NCI-H748 (cell line): ENCODE results near the gene HSPG2.

Experiments used
- DNase-seq: peaks from one replicate; lab custom pipeline; 2025; ENCODE audit not compliant: unreplicated experiment; lab: John Stamatoyannopoulos, UW

The HSPG2 gene

GRCh38 chr1:21901473-21901847 is 35.6 kb downstream of the HSPG2 start:
- DNase-seq: no peak

DNA sequence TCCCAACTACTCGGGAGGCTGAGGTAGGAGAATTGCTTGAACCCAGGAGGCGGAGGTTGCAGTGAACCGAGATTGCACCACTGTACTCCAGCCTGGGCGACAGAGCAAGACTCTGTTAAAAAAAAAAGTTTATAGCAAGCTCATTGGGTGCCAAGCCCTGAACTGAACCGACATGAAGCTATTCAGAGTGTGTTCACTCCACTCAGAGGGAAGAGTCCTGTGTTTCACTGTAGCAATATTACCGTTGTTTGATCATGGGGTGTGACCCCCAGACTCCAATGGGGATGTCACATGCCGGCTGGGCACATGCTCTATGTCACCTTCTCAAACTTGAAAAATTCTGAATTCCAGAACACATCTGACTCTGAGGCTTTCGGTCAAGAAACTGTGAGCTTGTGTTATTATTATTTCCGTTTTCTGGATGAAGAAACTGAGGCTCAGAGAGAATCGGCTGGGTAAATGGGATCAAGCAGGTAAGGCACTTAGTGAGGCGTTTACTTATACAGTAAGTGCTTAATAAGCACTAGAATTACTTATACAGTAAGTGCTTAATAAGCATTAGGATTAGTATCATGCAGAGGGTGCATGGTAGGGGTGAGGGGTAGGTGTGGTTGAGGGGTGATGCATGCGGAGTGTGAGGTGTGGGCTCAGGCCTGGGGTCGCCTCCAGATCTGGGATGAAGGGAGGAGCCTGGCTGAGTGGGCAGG is 36.2 kb downstream of the HSPG2 start:
- no peak for DNase-seq

- no peak for DNase-seq
Observed at GRCh38 chr1:21899987-21900386, 37.1 kb downstream of the HSPG2 start.

- no peak for DNase-seq
Observed at GRCh38 chr1:21899267-21899810, 37.8 kb downstream of the HSPG2 start.

DNA sequence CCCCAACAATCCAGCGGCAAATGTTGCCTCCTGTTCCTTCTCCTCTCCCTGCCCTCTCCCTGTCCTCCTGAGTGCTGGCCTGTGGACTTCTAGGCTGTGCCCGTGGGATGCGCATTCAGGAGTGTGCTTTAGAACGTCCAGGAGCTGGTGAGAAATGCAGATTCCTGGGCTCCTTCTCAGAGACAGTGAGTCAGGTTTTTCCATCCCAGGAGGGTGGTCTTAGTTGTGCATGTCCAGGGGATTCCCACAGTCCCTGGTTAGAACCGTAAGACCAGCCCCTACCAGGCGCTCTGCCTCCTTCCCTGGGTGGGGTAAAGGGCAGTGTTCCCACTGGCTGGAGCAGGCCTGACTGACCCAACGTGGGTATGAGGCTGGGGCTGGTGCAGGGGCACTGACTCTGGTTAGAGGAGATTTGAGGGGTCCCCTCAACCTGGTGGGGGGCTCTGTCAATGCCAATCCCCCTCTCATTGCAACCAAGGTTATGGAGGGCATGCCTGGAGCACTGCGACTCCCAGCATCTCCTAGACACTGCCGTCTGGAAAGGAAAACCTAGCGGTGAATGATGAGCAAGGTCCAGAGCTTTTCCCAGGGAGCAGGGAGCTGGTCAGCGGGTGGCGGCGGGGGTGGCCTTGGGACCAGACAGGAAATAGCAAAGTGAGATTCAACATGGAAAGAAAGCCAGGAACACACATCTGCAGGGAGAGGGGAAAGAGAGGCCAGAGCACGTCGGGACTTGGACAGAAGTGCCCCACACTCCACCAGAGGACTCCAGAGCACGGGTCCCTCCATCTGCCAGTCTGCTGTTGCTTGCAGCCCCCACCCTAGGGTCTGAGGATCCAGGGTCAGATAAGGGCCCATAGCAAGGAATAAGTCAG is 38.5 kb downstream of the HSPG2 start:
- DNase-seq: no peak

DNA sequence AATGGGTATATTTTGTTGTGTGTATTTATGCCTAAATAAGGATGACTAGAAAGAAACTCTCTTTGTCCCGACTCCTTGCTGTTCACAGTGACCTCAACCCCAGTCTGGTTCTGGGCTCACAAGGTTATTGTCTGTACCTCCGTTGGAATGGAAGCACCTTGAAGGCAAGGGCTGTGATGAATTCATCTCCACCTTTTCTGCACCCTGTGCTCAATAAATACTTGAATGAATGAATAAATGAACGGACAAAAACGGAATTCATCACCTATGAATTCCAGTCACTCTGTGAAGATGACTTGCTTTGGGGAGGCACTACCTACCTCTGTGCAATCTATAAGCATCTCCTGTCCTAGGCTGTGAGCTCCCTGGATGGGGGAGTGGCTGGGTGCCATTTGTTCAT is 39.3 kb downstream of the HSPG2 start:
- no peak for DNase-seq

DNA sequence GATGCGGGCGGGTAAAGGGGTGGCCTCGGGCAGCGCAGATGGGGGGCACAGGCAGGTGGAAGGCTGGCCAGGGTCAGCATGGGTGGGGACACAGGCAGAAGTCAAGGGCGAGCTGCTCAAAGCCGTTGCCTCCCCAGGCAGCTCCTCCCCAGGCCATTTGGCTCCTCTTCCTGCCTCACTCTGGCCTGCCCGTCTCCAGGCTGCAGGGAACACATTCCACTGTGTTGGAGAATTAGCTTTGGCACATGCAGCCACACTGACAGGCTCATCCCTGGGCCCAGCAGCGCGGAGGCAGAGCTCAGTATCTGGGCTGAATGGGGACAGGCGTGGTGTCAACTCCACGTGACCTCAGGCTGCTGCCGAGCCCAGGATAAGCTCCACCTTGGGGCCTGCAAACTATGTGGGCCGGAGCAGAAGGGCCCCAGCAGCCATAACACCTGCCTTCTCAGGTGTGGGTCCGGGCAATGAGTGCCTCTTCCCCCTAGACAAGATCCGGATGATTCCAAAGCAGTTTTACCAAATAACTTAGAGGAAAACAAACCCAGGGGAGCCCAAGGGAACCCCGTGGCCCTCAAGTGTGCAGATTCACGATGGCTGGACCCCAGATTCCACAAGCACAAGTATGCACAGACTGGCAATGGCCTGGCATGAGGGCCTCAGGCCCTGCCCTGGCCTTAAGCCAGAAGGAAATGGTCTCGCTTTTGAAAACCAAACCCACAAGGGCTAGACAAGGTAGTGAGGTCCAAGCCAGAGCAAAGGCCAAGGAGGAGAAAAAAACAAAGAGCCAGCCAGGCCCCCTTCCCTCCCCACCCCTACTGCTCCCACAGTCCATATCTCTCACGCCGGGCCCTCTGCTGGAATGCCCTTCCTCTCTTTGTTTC is 40.2 kb downstream of the HSPG2 start:
- no peak for DNase-seq

- no peak for DNase-seq
Observed at GRCh38 chr1:21896026-21896425, 41.1 kb downstream of the HSPG2 start.

GRCh38 chr1:21894034-21894881 is 42.9 kb downstream of the HSPG2 start:
- no peak for DNase-seq

GRCh38 chr1:21893046-21893805 is 43.9 kb downstream of the HSPG2 start:
- no peak for DNase-seq

- no peak for DNase-seq
Observed at GRCh38 chr1:21891621-21892479, 45.3 kb downstream of the HSPG2 start.

DNA sequence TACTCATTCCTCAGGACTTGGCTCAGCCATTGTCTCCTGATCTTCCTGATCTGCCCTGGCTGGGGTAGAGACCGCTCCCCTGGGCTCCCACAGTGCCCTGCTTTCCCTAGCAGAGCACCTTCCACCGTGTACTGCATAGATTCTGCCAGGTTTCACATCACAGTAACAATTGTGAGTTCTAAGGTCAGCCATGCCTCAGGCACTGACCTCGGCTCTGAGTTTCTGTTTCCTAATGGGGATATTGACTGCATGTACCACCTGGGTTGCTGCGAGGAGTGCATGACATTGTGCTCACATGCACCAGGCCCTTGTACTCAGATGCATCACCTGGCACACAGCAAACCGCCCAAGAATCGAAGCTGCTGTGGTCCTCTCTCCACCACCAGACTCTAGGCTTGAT is 46.0 kb downstream of the HSPG2 start:
- no peak for DNase-seq

DNA sequence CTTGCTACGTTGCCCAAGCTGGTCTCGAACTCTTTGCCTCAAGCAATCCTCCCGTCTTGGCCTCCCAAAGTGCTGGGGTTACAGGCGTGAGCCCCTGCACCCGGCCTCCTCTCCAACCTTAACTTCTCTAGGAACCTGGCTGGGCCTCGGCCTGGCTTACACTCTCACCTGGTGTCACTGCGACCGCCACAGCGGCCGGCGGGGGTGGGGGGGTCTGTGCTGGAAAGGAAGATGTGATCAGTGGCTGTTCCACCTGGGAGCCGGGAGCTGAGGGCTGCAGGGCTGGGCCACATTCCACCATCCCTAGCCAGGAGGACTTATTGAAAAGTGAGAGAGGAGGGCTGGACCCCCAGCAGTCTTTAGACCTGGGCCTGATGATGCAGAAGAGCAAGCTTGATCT is 48.6 kb downstream of the HSPG2 start:
- no peak for DNase-seq

DNA sequence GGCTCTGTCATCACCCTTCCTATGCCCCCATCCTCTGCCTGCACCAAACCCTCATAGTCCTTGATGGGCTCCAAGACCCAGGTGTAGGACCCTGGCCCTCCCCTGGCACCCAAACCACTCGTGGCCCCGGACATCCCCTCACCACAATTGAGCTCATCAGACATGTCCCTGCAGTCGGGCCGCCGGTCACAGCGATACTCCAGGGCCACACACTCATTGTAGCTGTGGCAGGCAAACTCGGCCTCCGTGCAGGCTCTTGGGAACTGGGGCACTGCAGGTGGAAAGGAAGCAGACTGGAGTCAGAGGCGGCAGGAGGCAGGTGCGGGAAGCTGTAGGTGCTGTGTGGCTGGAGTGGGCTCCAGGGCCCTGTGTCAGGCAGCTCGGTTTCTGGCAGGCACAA is 49.3 kb downstream of the HSPG2 start:
- no peak for DNase-seq

DNA sequence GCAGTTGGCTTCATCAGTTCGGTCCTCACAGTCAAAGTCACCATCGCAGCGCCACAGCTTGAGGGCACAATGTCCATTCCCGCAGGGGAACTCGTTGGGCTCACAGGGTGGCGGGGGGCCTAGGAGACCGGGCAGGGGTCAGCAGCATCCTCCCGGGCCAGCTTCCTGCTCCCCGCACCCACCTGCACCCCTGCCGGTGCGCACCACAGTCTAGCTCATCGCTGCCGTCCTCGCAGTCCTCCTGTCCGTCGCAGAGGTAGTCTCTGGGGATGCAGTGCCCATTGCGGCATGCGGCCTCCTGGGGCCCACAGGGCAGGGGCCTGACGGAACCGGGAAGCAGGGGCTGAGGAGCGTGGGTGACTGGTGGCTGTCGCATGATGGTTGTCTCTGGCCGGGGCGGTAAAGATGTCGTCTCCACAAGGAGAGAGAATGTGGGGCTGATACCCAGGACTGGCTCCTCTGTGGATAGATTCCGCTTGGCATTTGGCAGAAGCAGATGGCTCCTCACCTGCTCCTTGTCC is 49.8 kb downstream of the HSPG2 start:
- DNase-seq: no peak

- DNase-seq: no peak
Observed at GRCh38 chr1:21886486-21887215, 50.5 kb downstream of the HSPG2 start.

GRCh38 chr1:21885236-21886037 is 51.7 kb downstream of the HSPG2 start:
- DNase-seq: no peak
